Keratinocyte (primary cell): Measurements from ENCODE around the gene ZFYVE19. TPM values are rescaled to one million over a fixed set of nuclear protein-coding genes. Genes with fewer than 3 reads are reported as not detected.

Experiments
- DNase-seq: peaks from one replicate; pipeline ENCODE4 v3.0.0-alpha.2; 2011; ENCODE audit warnings: low read depth, missing footprints, low spot score
- FAIRE-seq: peaks from 2 replicates; lab custom pipeline; 2011; peaks lifted over from hg19 to GRCh38; lab: Jason Lieb, UNC
- H2AFZ ChIP-seq: 2 replicates; pipeline ENCODE4 v1.6.0; 2012; ENCODE audit warnings: low read length, control low read depth, inconsistent platforms; ENCODE audit not compliant: control insufficient read depth
- H3K27ac ChIP-seq: 2 replicates; pipeline ENCODE4 v1.5.1; 2011; ENCODE audit warnings: low read length; ENCODE audit not compliant: control insufficient read depth, insufficient read depth
- H3K27me3 ChIP-seq: 3 replicates; pipeline ENCODE4 v1.6.0; 2011; ENCODE audit warnings: low read length; ENCODE audit not compliant: control insufficient read depth, insufficient read depth; ENCODE audit errors: extremely low read depth
- H3K36me3 ChIP-seq, 2 experiments: 2 replicates in 1 of 2; 3 replicates in 1 of 2; pipeline ENCODE4 v1.5.1; 2011; ENCODE audit warnings: low read length in 2 of 2, mild to moderate bottlenecking in 1 of 2; ENCODE audit not compliant: control insufficient read depth in 2 of 2, insufficient read depth in 2 of 2; ENCODE audit errors: extremely low read depth in 1 of 2
- H3K4me1 ChIP-seq: 3 replicates; pipeline ENCODE4 v1.5.1; 2011; ENCODE audit warnings: low read length; ENCODE audit not compliant: control insufficient read depth, insufficient read depth; ENCODE audit errors: extremely low read depth
- H3K4me2 ChIP-seq: 3 replicates; pipeline ENCODE4 v1.6.0; 2011; ENCODE audit warnings: low read depth, low read length; ENCODE audit not compliant: control insufficient read depth, insufficient read depth; ENCODE audit errors: extremely low read depth
- H3K4me3 ChIP-seq, 3 experiments: fragments of 200-600 bp in 1 of 3; sonication (generic) in 1 of 3; 2 replicates in 2 of 3; 3 replicates in 1 of 3; pipeline ENCODE4 v1.5.1; 2011 to 2016; ENCODE audit warnings: low read length in 3 of 3, mild to moderate bottlenecking in 3 of 3, control low read depth in 2 of 3, inconsistent platforms in 1 of 3, low read depth in 1 of 3, mixed read lengths in 1 of 3, mixed run types in 1 of 3, moderate library complexity in 1 of 3; ENCODE audit not compliant: control insufficient read depth in 2 of 3, insufficient read depth in 2 of 3; ENCODE audit errors: extremely low read depth in 1 of 3
- H3K79me2 ChIP-seq: 2 replicates; pipeline ENCODE4 v1.6.0; 2012; ENCODE audit warnings: low read length; ENCODE audit not compliant: control insufficient read depth, insufficient read depth
- H3K9ac ChIP-seq: 3 replicates; pipeline ENCODE4 v1.6.0; 2011; ENCODE audit warnings: low read length; ENCODE audit not compliant: control insufficient read depth, insufficient read depth; ENCODE audit errors: extremely low read depth
- H3K9me1 ChIP-seq: 3 replicates; pipeline ENCODE4 v1.6.0; 2011; ENCODE audit warnings: low read length; ENCODE audit not compliant: control insufficient read depth, insufficient read depth; ENCODE audit errors: extremely low read depth
- H3K9me3 ChIP-seq: 2 replicates; pipeline ENCODE4 v1.5.1; 2012; ENCODE audit warnings: low read depth, low read length; ENCODE audit not compliant: control insufficient read depth
- H4K20me1 ChIP-seq: 3 replicates; pipeline ENCODE4 v1.6.0; 2011; ENCODE audit warnings: low read length; ENCODE audit not compliant: control insufficient read depth, insufficient read depth; ENCODE audit errors: extremely low read depth
- CTCF ChIP-seq, 3 experiments: IDR thresholded peaks in 1 of 3; conservative IDR thresholded peaks in 1 of 3; optimal IDR thresholded peaks in 1 of 3; 2 replicates in 2 of 3; 3 replicates in 1 of 3; pipeline versions ENCODE3 to v1.5.1; 2011; ENCODE audit warnings: low read length in 3 of 3, mild to moderate bottlenecking in 3 of 3, moderate library complexity in 2 of 3, control low read depth in 1 of 3, inconsistent platforms in 1 of 3; ENCODE audit not compliant: insufficient read depth in 2 of 3; ENCODE audit errors: extremely low read depth in 1 of 3
- EZH2 ChIP-seq: IDR thresholded peaks from one replicate; pipeline ENCODE4 v1.6.1; 2012; ENCODE audit warnings: inconsistent platforms, mild to moderate bottlenecking, low read length, moderate library complexity
- dilution Hi-C: fragments of 300-500 bp; cut with MboI; formaldehyde crosslinking; loops from one replicate; pipeline ENCODE4 v1.7.0; 2020; ENCODE audit warnings: low sequenced_read_pairs; ENCODE audit not compliant: extremely low pct_ligation_motif_present
- polyA plus RNA-seq, 5 experiments: library from polyadenylated mRNA; depleted of rRNA in 3 of 5; stranded (reverse) in 3 of 5; stranded (forward) in 1 of 5; unstranded in 1 of 5; fragments of >200 nt; gene quantifications; 1 replicate in 1 of 5; 2 replicates in 3 of 5; 3 replicates in 1 of 5; pipeline versions ENCODE4 v1.2.1 to v1.2.3, GENCODE V29; 2011 to 2012; ENCODE audit warnings: missing spikeins in 2 of 5, low read depth in 1 of 5, low replicate concordance in 1 of 5

The ZFYVE19 gene
- polyA plus RNA-seq, 1 donor (not counting 4 experiments of a cell fraction or from before 2014, with no cell fraction given), result 19.0 TPM

DNA sequence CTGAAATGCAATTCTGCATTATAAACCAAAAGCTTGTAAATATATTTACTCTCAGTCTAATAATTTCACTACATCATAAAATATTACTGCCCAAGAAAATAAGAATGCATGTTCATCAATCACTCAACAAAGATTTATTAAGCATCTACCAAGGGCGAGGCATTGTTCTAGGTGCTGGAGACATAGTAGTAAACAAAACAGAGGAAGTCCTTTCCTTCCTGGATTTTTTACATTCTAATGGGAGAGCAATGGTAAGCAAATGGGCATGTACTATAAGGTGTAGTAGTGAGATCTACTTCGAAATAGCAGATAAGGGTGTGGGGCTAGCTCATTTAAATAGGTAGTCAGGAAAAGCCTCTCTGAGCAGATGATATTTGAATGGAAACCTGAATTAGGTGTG lies 10.8 kb upstream of the ZFYVE19 start:
- no peak for TF ChIP-seq EZH2
- no peak for TF ChIP-seq CTCF (optimal IDR thresholded peaks at IDR 0.05 in 1 of 3, IDR thresholded peaks at IDR 0.05 in 1 of 3, conservative IDR thresholded peaks at IDR 0.05 in 1 of 3; ENCODE audit: extremely low read depth in 1 of 3, insufficient read depth in 2 of 3, low read length in 3 of 3)
- H3K4me2 ChIP-seq, result no peak overlapping the region
- no peaks in the 10 kb centered on the region for H3K27me3 ChIP-seq
- no peak overlapping the region for H3K27ac ChIP-seq
- no peak overlapping the region for H3K9ac ChIP-seq
- no peak overlapping the region for H3K4me3 ChIP-seq
- DNase-seq (no peak), FAIRE-seq (no peak)
- no peaks in the 10 kb centered on the region for H3K9me3 ChIP-seq
- H2AFZ ChIP-seq, result no peak overlapping the region
- peaks cover 39% of the 10 kb centered on the region for H3K79me2 ChIP-seq
- H4K20me1 ChIP-seq, result no peaks in the 10 kb centered on the region
- H3K4me1 ChIP-seq, result peaks cover 30% of the 10 kb centered on the region
- dilution Hi-C loops, result no loop called here
- no peaks in the 10 kb centered on the region for H3K9me1 ChIP-seq
- H3K36me3 ChIP-seq, result peaks cover 0 to 2% of the 10 kb centered on the region in 2 experiments

GRCh38 chr15:40796512-40796911 lies 10.4 kb upstream of the ZFYVE19 start:
- no peak overlapping the region for H2AFZ ChIP-seq
- no peak overlapping the region for H3K9ac ChIP-seq
- H3K27me3 ChIP-seq, result no peaks in the 10 kb centered on the region
- peaks cover 41% of the 10 kb centered on the region for H3K79me2 ChIP-seq
- no peak overlapping the region for H3K4me2 ChIP-seq
- DNase-seq (no peak), FAIRE-seq (no peak)
- H4K20me1 ChIP-seq, result no peaks in the 10 kb centered on the region
- peaks cover 30% of the 10 kb centered on the region for H3K4me1 ChIP-seq
- H3K9me3 ChIP-seq, result no peaks in the 10 kb centered on the region
- no peak overlapping the region for H3K27ac ChIP-seq
- no peak overlapping the region for H3K4me3 ChIP-seq
- H3K9me1 ChIP-seq, result no peaks in the 10 kb centered on the region
- TF ChIP-seq CTCF (optimal IDR thresholded peaks at IDR 0.05 in 1 of 3, IDR thresholded peaks at IDR 0.05 in 1 of 3, conservative IDR thresholded peaks at IDR 0.05 in 1 of 3; ENCODE audit: extremely low read depth in 1 of 3, insufficient read depth in 2 of 3, low read length in 3 of 3) (no peak), EZH2 (no peak)
- dilution Hi-C loops, result no loop called here
- peaks cover 0 to 2% of the 10 kb centered on the region in 2 experiments for H3K36me3 ChIP-seq
